RWPE2 (cell line): Measurements from ENCODE around the gene CD48.

Experiments
- ATAC-seq: fragments of 200-7000 bp; cut with Tn5 transposase; 3 replicates; pipeline ENCODE4 v1.9.1; 2021; ENCODE audit warnings: low read depth
- DNase-seq: peaks from one replicate; pipeline ENCODE4 v3.0.0-alpha.2; 2020; ENCODE audit warnings: low spot score
- H3K27ac ChIP-seq: fragments of 450-650 bp; 2 replicates; pipeline ENCODE4 v1.5.1; 2017; ENCODE audit warnings: mild to moderate bottlenecking; ENCODE audit not compliant: poor library complexity, severe bottlenecking
- H3K27me3 ChIP-seq: fragments of 250-450 bp; sonication (Bioruptor Pico); 2 replicates; pipeline ENCODE4 v1.5.1; 2021; ENCODE audit warnings: mild to moderate bottlenecking, moderate library complexity; ENCODE audit not compliant: insufficient read depth, poor library complexity, severe bottlenecking
- H3K36me3 ChIP-seq: fragments of 250-450 bp; sonication (Bioruptor Pico); 2 replicates; pipeline ENCODE4 v1.5.1; 2020; ENCODE audit warnings: low read depth, mild to moderate bottlenecking, moderate library complexity
- H3K4me1 ChIP-seq: fragments of 250-450 bp; sonication (Bioruptor Pico); 2 replicates; pipeline ENCODE4 v1.5.1; 2021; ENCODE audit warnings: mild to moderate bottlenecking, moderate library complexity; ENCODE audit not compliant: insufficient read depth, poor library complexity, severe bottlenecking
- H3K4me3 ChIP-seq: fragments of 250-450 bp; sonication (Bioruptor Pico); 2 replicates; pipeline ENCODE4 v1.5.1; 2021; ENCODE audit warnings: mild to moderate bottlenecking, moderate library complexity; ENCODE audit not compliant: severe bottlenecking
- H3K9me3 ChIP-seq: fragments of 250-450 bp; sonication (Bioruptor Pico); 2 replicates; pipeline ENCODE4 v1.5.1; 2021; ENCODE audit warnings: mild to moderate bottlenecking, moderate library complexity; ENCODE audit not compliant: severe bottlenecking
- TF ChIP-seq, protein P1 (sequence below): fragments of 450-650 bp; IDR thresholded peaks from one replicate; pipeline ENCODE4 v1.5.1; 2017; ENCODE audit warnings: mild to moderate bottlenecking, moderate library complexity; ENCODE audit not compliant: poor library complexity, severe bottlenecking

Gene CD48

DNA sequence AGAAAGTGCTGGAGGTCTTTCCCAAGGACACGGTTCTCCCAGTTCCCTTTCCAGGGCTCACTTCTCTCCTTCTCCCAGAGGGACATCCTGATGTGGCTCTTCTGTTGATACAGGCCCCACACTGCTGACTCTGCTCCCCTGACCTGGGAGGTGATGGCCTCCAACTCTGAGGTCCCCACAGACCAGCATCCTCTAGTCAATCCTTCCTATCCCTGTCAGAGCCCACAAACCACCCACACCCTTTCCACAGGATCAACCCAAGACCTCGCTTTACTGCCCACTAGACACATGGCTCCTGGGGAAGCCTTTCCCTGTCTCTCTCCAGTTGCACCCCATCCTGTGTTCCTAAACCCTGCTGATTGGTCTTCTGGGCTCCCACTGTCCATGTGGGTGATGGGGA, 39.0 kb upstream of the CD48 start:
- DNase-seq (no peak), ATAC-seq (no peak)
- no peak overlapping the region for H3K27ac ChIP-seq
- no peaks in the 10 kb centered on the region for H3K27me3 ChIP-seq
- H3K9me3 ChIP-seq, result no peaks in the 10 kb centered on the region
- H3K4me3 ChIP-seq, result no peak overlapping the region
- H3K36me3 ChIP-seq, result no peaks in the 10 kb centered on the region
- H3K4me1 ChIP-seq, result peaks cover 7% of the 10 kb centered on the region
- TF ChIP-seq, protein P1, sequence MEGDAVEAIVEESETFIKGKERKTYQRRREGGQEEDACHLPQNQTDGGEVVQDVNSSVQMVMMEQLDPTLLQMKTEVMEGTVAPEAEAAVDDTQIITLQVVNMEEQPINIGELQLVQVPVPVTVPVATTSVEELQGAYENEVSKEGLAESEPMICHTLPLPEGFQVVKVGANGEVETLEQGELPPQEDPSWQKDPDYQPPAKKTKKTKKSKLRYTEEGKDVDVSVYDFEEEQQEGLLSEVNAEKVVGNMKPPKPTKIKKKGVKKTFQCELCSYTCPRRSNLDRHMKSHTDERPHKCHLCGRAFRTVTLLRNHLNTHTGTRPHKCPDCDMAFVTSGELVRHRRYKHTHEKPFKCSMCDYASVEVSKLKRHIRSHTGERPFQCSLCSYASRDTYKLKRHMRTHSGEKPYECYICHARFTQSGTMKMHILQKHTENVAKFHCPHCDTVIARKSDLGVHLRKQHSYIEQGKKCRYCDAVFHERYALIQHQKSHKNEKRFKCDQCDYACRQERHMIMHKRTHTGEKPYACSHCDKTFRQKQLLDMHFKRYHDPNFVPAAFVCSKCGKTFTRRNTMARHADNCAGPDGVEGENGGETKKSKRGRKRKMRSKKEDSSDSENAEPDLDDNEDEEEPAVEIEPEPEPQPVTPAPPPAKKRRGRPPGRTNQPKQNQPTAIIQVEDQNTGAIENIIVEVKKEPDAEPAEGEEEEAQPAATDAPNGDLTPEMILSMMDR, result no peak

DNA sequence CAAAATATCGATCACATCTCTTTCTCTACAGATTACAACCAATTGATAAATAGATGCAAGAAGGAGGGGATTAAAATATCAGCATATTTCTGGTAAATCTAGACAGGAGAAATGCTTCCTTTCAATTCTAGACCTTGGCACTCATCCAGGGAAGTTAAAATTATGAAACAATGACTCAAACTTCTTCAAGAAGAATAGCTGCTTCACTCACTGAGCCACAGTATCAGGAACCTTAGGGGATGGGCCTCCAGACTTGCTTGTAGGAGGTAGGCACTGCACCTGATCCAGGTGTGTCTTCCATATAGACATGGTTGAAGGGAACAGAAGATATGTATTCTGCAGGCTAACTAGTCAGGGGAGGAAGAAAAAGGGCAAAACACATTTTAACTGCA, 37.3 kb upstream of the CD48 start:
- DNase-seq (no peak), ATAC-seq (peak; percentile 65)
- Histone ChIP-seq H3K36me3 (no peaks in the 10 kb centered on the region), H3K27ac (no peak overlapping the region), H3K4me3 (no peak overlapping the region), H3K9me3 (no peaks in the 10 kb centered on the region), H3K4me1 (peaks cover 7% of the 10 kb centered on the region), H3K27me3 (no peaks in the 10 kb centered on the region)
- TF ChIP-seq, protein P1, result no peak

DNA sequence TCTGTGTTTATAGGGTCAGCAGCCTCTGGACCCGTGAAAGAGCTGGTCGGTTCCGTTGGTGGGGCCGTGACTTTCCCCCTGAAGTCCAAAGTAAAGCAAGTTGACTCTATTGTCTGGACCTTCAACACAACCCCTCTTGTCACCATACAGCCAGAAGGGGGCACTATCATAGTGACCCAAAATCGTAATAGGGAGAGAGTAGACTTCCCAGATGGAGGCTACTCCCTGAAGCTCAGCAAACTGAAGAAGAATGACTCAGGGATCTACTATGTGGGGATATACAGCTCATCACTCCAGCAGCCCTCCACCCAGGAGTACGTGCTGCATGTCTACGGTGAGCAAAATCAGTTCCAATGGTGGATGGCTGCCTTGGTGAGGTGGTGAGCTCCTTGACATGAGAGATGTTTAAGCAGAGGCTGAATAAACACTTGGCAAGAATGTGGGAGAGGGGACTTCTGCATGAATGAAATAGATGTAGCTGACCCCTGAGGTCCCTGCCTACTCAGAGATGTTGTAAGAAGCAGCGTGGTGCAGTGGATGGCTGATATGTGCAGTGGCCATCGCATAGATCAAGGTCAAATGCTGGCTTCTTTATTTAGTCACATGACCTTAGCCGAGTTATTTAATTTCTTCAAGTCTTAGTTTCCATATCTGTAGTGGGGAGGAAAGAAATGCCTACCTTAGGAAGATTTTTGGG, 36.7 kb upstream of the CD48 start:
- DNase-seq (no peak), ATAC-seq (peak; percentile 78)
- no peaks in the 10 kb centered on the region for H3K36me3 ChIP-seq
- no peaks in the 10 kb centered on the region for H3K27me3 ChIP-seq
- H3K27ac ChIP-seq, result no peak overlapping the region
- no peak overlapping the region for H3K4me3 ChIP-seq
- H3K4me1 ChIP-seq, result peaks cover 7% of the 10 kb centered on the region
- no peaks in the 10 kb centered on the region for H3K9me3 ChIP-seq
- TF ChIP-seq, protein P1, result peak; percentile 16

DNA sequence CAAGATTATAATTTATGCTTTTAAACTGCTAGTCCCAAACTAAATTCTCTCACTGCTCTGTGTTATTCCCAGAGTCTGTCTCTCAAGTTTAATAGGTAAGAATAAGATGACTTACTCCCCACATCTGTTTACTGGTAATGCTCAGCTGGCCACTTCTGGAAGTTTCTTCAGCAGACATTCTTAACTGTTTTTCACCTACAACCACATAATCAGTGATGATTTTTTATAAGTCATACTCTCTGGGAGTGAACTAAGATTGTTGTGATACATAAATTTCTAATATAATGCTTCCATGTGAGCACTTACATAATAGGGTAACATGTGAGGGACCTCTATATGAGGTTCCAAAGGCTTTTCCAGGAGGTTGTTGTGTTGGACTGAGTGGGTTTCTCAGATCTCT, 36.1 kb upstream of the CD48 start:
- Histone ChIP-seq H3K9me3 (no peaks in the 10 kb centered on the region), H3K27me3 (no peaks in the 10 kb centered on the region), H3K27ac (no peak overlapping the region), H3K36me3 (no peaks in the 10 kb centered on the region), H3K4me1 (peaks cover 7% of the 10 kb centered on the region), H3K4me3 (no peak overlapping the region)
- TF ChIP-seq, protein P1, result no peak
- DNase-seq (no peak), ATAC-seq (no peak)

DNA sequence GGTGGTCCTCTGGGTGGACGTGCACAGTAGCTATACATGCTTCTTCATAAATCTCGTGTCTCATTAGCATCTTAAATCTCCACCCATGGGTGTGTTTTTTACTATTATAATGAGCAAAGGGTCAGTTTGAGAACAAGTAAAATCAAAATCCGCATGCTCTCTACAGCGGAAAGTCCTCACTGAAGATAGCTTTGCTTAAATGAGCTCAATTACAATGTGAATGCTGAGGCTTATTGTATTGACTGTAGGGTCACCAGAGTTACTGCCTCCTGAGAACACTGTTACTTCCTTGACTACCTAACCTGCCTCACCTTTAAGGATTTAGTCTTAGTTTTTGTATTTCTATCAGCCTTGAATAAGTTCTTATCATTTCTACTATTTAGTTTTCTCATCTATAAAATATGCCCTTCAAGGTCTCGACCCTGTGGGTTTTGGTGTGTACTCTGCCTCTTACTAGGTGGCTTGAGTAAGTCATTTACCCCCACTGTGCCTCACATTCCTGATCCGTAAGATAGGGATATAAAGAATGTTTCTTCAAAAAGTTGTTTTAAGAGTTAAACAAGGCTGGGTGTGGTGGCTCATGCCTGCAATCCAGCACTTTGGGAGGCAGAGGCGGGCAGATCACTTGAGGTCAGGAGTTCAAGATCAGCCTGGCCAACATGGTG, 35.3 kb upstream of the CD48 start:
- TF ChIP-seq, protein P1, result no peak
- Histone ChIP-seq H3K4me3 (no peak overlapping the region), H3K27ac (no peak overlapping the region), H3K36me3 (no peaks in the 10 kb centered on the region), H3K9me3 (no peaks in the 10 kb centered on the region), H3K27me3 (no peaks in the 10 kb centered on the region), H3K4me1 (peaks cover 7% of the 10 kb centered on the region)
- ATAC-seq (no peak), DNase-seq (no peak)
